HepG2 (cell line): ENCODE data around the gene HS6ST2. TPM values are rescaled to one million over a fixed set of nuclear protein-coding genes. Genes with fewer than 3 reads are reported as not detected.

Experiments used
- ATAC-seq: fragments of 200-7000 bp; cut with Tn5 transposase; 3 replicates; pipeline ENCODE4 v1.9.1; 2020; ENCODE audit warnings: mild to moderate bottlenecking, moderate library complexity
- BruUV-seq: library from RNA; stranded (reverse); fragments of 400-500 nt; replicated peaks from 2 replicates; lab custom pipeline; 2021; lab: Mats Ljungman, UMichigan
- CTCF ChIA-PET: fragments of 300-600 bp; formaldehyde crosslinking; extraction: SDS; loops from one replicate; lab custom pipeline; 2021; ENCODE audit warnings: low total read pairs, inconsistent platforms, low intra/inter-chr PET ratio; lab: Yijun Ruan, JAX
- POLR2A ChIA-PET: fragments of 350-600 bp; sonication (Branson Sonifier 250); formaldehyde crosslinking; loops from one replicate; lab custom pipeline; 2020; ENCODE audit warnings: antibody characterized with exemption, inconsistent platforms; lab: Yijun Ruan, JAX
- DNase-seq: peaks from one replicate; pipeline ENCODE4 v3.0.0-alpha.2; 2015; ENCODE audit warnings: low spot score
- FAIRE-seq: peaks from 3 replicates; lab custom pipeline; 2011; peaks lifted over from hg19 to GRCh38; lab: Jason Lieb, UNC
- H2AFZ ChIP-seq: one replicate; pipeline ENCODE4 v1.6.1; 2011; ENCODE audit warnings: low read length, inconsistent platforms
- H3K27ac ChIP-seq: fragments of 300-600 bp; 3 replicates; pipeline ENCODE4 v1.8.0; 2011; ENCODE audit warnings: mixed run types, mild to moderate bottlenecking, mixed read lengths, low read length, inconsistent platforms; ENCODE audit not compliant: insufficient read depth; ENCODE audit errors: extremely low read length
- H3K27me3 ChIP-seq, 2 experiments: fragments of 200-600 bp in 1 of 2; 2 replicates in 1 of 2; 3 replicates in 1 of 2; pipeline versions ENCODE4 v1.6.0 to v1.8.0; 2011; ENCODE audit warnings: low read length in 2 of 2, mild to moderate bottlenecking in 2 of 2, moderate library complexity in 2 of 2, inconsistent platforms in 1 of 2; ENCODE audit not compliant: insufficient read depth in 2 of 2, control insufficient read depth in 1 of 2
- H3K36me3 ChIP-seq, 2 experiments: fragments of 200-600 bp in 1 of 2; replicated peaks in 1 of 2; 2 replicates in 1 of 2; 3 replicates in 1 of 2; pipeline versions ENCODE4 v1.5.1 to v1.8.0; 2011; ENCODE audit warnings: low read length in 2 of 2, inconsistent platforms in 1 of 2; ENCODE audit not compliant: insufficient read depth in 2 of 2, control insufficient read depth in 1 of 2
- H3K4me1 ChIP-seq: 2 replicates; pipeline ENCODE4 v1.5.1; 2012; ENCODE audit warnings: low read length, inconsistent platforms; ENCODE audit not compliant: insufficient read depth
- H3K4me2 ChIP-seq: 2 replicates; pipeline ENCODE4 v1.6.0; 2011; ENCODE audit warnings: low read depth, low read length, inconsistent platforms
- H3K4me3 ChIP-seq, 3 experiments: fragments of 200-600 bp in 1 of 3; sonication (generic), shearing (Covaris generic) in 1 of 3; replicated peaks in 1 of 3; 2 replicates each; pipeline ENCODE4 v1.5.1; 2011 to 2016; ENCODE audit warnings: low read length in 3 of 3, inconsistent platforms in 2 of 3, low read depth in 2 of 3, mild to moderate bottlenecking in 2 of 3, control low read depth in 1 of 3, mixed read lengths in 1 of 3; ENCODE audit not compliant: insufficient read depth in 1 of 3
- H3K79me2 ChIP-seq: one replicate; pipeline ENCODE4 v1.6.1; 2011; ENCODE audit warnings: low read length, inconsistent platforms; ENCODE audit not compliant: insufficient read depth
- H3K9ac ChIP-seq: 2 replicates; pipeline ENCODE4 v1.6.0; 2011; ENCODE audit warnings: mild to moderate bottlenecking, low read depth, low read length, inconsistent platforms; ENCODE audit not compliant: insufficient read depth
- H3K9me3 ChIP-seq: 2 replicates; pipeline ENCODE4 v1.5.1; 2012; ENCODE audit warnings: mild to moderate bottlenecking, low read length
- H4K20me1 ChIP-seq: 2 replicates; pipeline ENCODE4 v1.6.0; 2011; ENCODE audit warnings: inconsistent platforms, mild to moderate bottlenecking, low read length, moderate library complexity; ENCODE audit not compliant: insufficient read depth
- HNRNPK ChIP-seq: fragments of 200-400 bp; formaldehyde crosslinking; IDR thresholded peaks from 2 replicates; pipeline ENCODE4 v1.6.1; 2018; ENCODE audit warnings: low read length, low read depth, moderate library complexity, mild to moderate bottlenecking; ENCODE audit not compliant: poor library complexity, severe bottlenecking
- KDM1A ChIP-seq: IDR thresholded peaks from 2 replicates; pipeline ENCODE4 v1.6.1; 2016; ENCODE audit warnings: missing compliant biosample characterization
- PRPF4 ChIP-seq: fragments of 200-400 bp; formaldehyde crosslinking; IDR thresholded peaks from 2 replicates; pipeline ENCODE4 v1.6.1; 2016; ENCODE audit warnings: low read length, low read depth; ENCODE audit not compliant: poor library complexity, severe bottlenecking
- SMC3 ChIP-seq: IDR thresholded peaks from 2 replicates; pipeline ENCODE4 v1.6.1; 2011; ENCODE audit warnings: low read length, improper control_type of control experiment
- TBP ChIP-seq: sonication (generic); formaldehyde crosslinking; IDR thresholded peaks from 2 replicates; pipeline ENCODE4 v1.5.0; 2020; ENCODE audit warnings: missing genetic modification reagents
- YEATS4 ChIP-seq: sonication (generic); formaldehyde crosslinking; IDR thresholded peaks from 2 replicates; pipeline ENCODE4 v1.4.0; 2020; ENCODE audit warnings: missing genetic modification reagents, borderline replicate concordance
- ZBTB46 ChIP-seq: sonication (generic); formaldehyde crosslinking; IDR thresholded peaks from 2 replicates; pipeline ENCODE4 v1.4.0; 2020; ENCODE audit warnings: mild to moderate bottlenecking, missing genetic modification reagents, borderline replicate concordance
- ZNF556 ChIP-seq: sonication (generic); formaldehyde crosslinking; IDR thresholded peaks from 2 replicates; pipeline ENCODE4 v1.4.0; 2020; ENCODE audit warnings: mild to moderate bottlenecking, missing genetic modification reagents, borderline replicate concordance
- ZNF646 ChIP-seq: sonication (generic); formaldehyde crosslinking; IDR thresholded peaks from 2 replicates; pipeline ENCODE4 v1.9.0; 2021; ENCODE audit warnings: mild to moderate bottlenecking, missing genetic modification reagents
- ZNF724P ChIP-seq: sonication (generic); formaldehyde crosslinking; IDR thresholded peaks from 2 replicates; pipeline ENCODE4 v1.8.0; 2022; ENCODE audit warnings: missing genetic modification reagents, borderline replicate concordance
- ZNF777 ChIP-seq: sonication (generic); formaldehyde crosslinking; IDR thresholded peaks from 2 replicates; pipeline ENCODE4 v1.4.0; 2020; ENCODE audit warnings: missing genetic modification reagents
- WGBS: methylation state at CpG from one replicate; pipeline ENCODE4 v1.1.6; 2017; ENCODE audit warnings: low lambda C conversion rate; 5-methylcytosine and 5-hydroxymethylcytosine counted together
- in situ Hi-C: cut with HindIII; loops from 2 replicates; pipeline ENCODE4 v1.10.0; 2017; ENCODE audit warnings: low pct_unique_long_range_greater_than_20kb; ENCODE audit not compliant: extremely low pct_ligation_motif_present
- intact Hi-C: fragments of 100-400 bp; cut with micrococcal nuclease; formaldehyde crosslinking; loops from one replicate; pipeline ENCODE4 v1.10.0; 2022; ENCODE audit not compliant: unreplicated experiment
- polyA plus RNA-seq, 8 experiments: library from polyadenylated mRNA; depleted of rRNA in 3 of 8; stranded (reverse) in 7 of 8; unstranded in 1 of 8; fragments of >200 nt; fragmentation: Illumina TruSeq in 4 of 8; extraction: Trizol in 4 of 8; gene quantifications; 2 replicates each; pipeline versions ENCODE4 v1.2.1 to v1.2.3, GENCODE V29; 2011 to 2016; ENCODE audit warnings: low read depth in 4 of 8, missing spikeins in 1 of 8, mixed read lengths in 1 of 8; ENCODE audit not compliant: insufficient read depth in 1 of 8
- total RNA-seq, 5 experiments: library from RNA; depleted of rRNA; stranded (reverse); fragments of >200 nt; fragmentation: Illumina TruSeq; extraction: Trizol; gene quantifications; 2 replicates each; pipeline ENCODE4 v1.2.3, GENCODE V29; 2016; ENCODE audit warnings: low read depth in 1 of 5

Gene HS6ST2
- total and polyA plus RNA-seq, 2 of the 13 experiments (the other 11 are each of a cell fraction or from before 2014, with no cell fraction given), result 0.05 TPM; not detected in 1

GRCh38 chrX:132750331-132751062 lies 207.9 kb downstream of the HS6ST2 start (continued):
- TF ChIP-seq ZNF646 (no peak), ZBTB46 (no peak)
- TF ChIP-seq, all 625 proteins: peak for 0

- Histone ChIP-seq H3K4me3 (no peak overlapping the region), H3K4me1 (no peaks in the 10 kb centered on the region), H3K27ac (no peak overlapping the region), H2AFZ (no peak overlapping the region), H3K4me2 (no peak overlapping the region), H4K20me1 (no peaks in the 10 kb centered on the region), H3K79me2 (no peaks in the 10 kb centered on the region), H3K9me3 (no peaks in the 10 kb centered on the region), H3K9ac (no peak overlapping the region), H3K27me3 (no peaks in the 10 kb centered on the region), H3K36me3 (no peaks in the 10 kb centered on the region)
- intact Hi-C loops, result no loop called here
- no peak for DNase-seq
- WGBS, result 46% methylated on average over 2 of the region's 3 CpGs
- FAIRE-seq, result no peak
- in situ Hi-C loops, result loop anchor here (25.0 kb wide), 1 partner anchor 438 kb away; no protein-coding TSS in a partner anchor
- TF ChIP-seq TBP (CRISPR knock-in tag) (no peak), HNRNPK (no peak), SMC3 (no peak), KDM1A (CRISPR knock-in tag) (no peak), ZNF556 (CRISPR knock-in tag) (no peak), PRPF4 (no peak), ZNF724P (CRISPR knock-in tag) (no peak), ZNF777 (CRISPR knock-in tag) (no peak), YEATS4 (CRISPR knock-in tag) (no peak)
- no peak for ATAC-seq
- BruUV-seq, result no TSS peak
- CTCF ChIA-PET, result no interaction called here
- POLR2A ChIA-PET, result no interaction called here
These were observed 209.0 kb downstream of the HS6ST2 start for GRCh38 chrX:132749406-132749805.
